Neural cell (in vitro differentiated cells): ENCODE results near the gene SRPK1. TPM values are rescaled to one million over a fixed set of nuclear protein-coding genes. Genes with fewer than 3 reads are reported as not detected.

ENCODE experiments used
- H2AFZ ChIP-seq: fragments of 200-600, 300-800 bp; sonication (generic), shearing (Covaris generic); 2 replicates; pipeline ENCODE4 v1.6.0; 2014; ENCODE audit warnings: low read depth, mild to moderate bottlenecking, antibody characterized with exemption, low read length, moderate library complexity
- H3F3A ChIP-seq: fragments of 200-600 bp; shearing (Covaris generic); 2 replicates; pipeline ENCODE4 v1.6.1; 2016; ENCODE audit warnings: mild to moderate bottlenecking, moderate library complexity, mixed read lengths, antibody characterized with exemption, low read length; ENCODE audit not compliant: insufficient read depth, poor library complexity, severe bottlenecking
- H3K27ac ChIP-seq: fragments of 200-600, 300-800 bp; sonication (generic), shearing (Covaris generic); 2 replicates; pipeline ENCODE4 v1.5.1; 2014; ENCODE audit warnings: mild to moderate bottlenecking, low read length, moderate library complexity
- H3K27me3 ChIP-seq: fragments of 300-800, 200-600 bp; sonication (generic), shearing (Covaris generic); 2 replicates; pipeline ENCODE4 v1.6.0; 2014; ENCODE audit warnings: mild to moderate bottlenecking, low read depth, low read length, moderate library complexity; ENCODE audit not compliant: insufficient read depth
- H3K36me3 ChIP-seq: fragments of 300-800, 200-600 bp; sonication (generic), shearing (Covaris generic); 2 replicates; pipeline ENCODE4 v1.5.1; 2014; ENCODE audit warnings: mild to moderate bottlenecking, antibody characterized with exemption, low read length, moderate library complexity; ENCODE audit not compliant: insufficient read depth
- H3K4me2 ChIP-seq: fragments of 300-800, 200-600 bp; sonication (generic), shearing (Covaris generic); 2 replicates; pipeline ENCODE4 v1.6.0; 2014; ENCODE audit warnings: mild to moderate bottlenecking, low read length
- H3K4me3 ChIP-seq: fragments of 300-800, 200-600 bp; sonication (generic), shearing (Covaris generic); 2 replicates; pipeline ENCODE4 v1.5.1; 2014; ENCODE audit warnings: mild to moderate bottlenecking, low read length, moderate library complexity
- H3K79me2 ChIP-seq: fragments of 200-600 bp; shearing (Covaris generic); replicated peaks from 2 replicates; pipeline ENCODE4 v1.6.0; 2014; ENCODE audit warnings: mild to moderate bottlenecking, low read length, moderate library complexity; ENCODE audit not compliant: insufficient read depth
- H3K9ac ChIP-seq: fragments of 300-800, 200-600 bp; sonication (generic), shearing (Covaris generic); 2 replicates; pipeline ENCODE4 v1.6.1; 2016; ENCODE audit warnings: mild to moderate bottlenecking, low read length, mixed read lengths
- H3K9me2 ChIP-seq: fragments of 200-600 bp; shearing (Covaris generic); 2 replicates; pipeline ENCODE4 v1.6.1; 2016; ENCODE audit warnings: mild to moderate bottlenecking, low read length, mixed read lengths; ENCODE audit not compliant: insufficient read depth
- H3K9me3 ChIP-seq: fragments of 200-600, 300-800 bp; sonication (generic), shearing (Covaris generic); 2 replicates; pipeline ENCODE4 v1.6.1; 2016; ENCODE audit warnings: mild to moderate bottlenecking, mixed run types, low read length, moderate library complexity, mixed read lengths
- H4K20me1 ChIP-seq: fragments of 200-600 bp; shearing (Covaris generic); 2 replicates; pipeline ENCODE4 v1.6.1; 2016; ENCODE audit warnings: mild to moderate bottlenecking, mixed run types; ENCODE audit not compliant: insufficient read depth
- EP300 ChIP-seq: fragments of 450-650 bp; conservative IDR thresholded peaks from 2 replicates; pipeline ENCODE4 v1.6.1; 2014; ENCODE audit warnings: antibody characterized with exemption, mild to moderate bottlenecking, moderate library complexity; ENCODE audit not compliant: poor library complexity, severe bottlenecking
- EZH2 ChIP-seq: fragments of 200-600, 300-800 bp; shearing (Covaris generic), sonication (generic); IDR thresholded peaks from 2 replicates; pipeline ENCODE4 v1.6.1; 2014; ENCODE audit warnings: antibody characterized with exemption, low read length, borderline replicate concordance, mild to moderate bottlenecking; ENCODE audit not compliant: insufficient read depth, poor library complexity, severe bottlenecking
- MXI1 ChIP-seq: fragments of 450-650 bp; conservative IDR thresholded peaks from 2 replicates; pipeline ENCODE4 v1.6.1; 2014; ENCODE audit warnings: antibody characterized with exemption, mild to moderate bottlenecking; ENCODE audit not compliant: poor library complexity, severe bottlenecking
- POLR2AphosphoS5 ChIP-seq: IDR thresholded peaks from 2 replicates; pipeline ENCODE4 v1.6.1; 2012
- RAD21 ChIP-seq: fragments of 450-650 bp; conservative IDR thresholded peaks from 2 replicates; pipeline ENCODE4 v1.6.1; 2014; ENCODE audit warnings: antibody characterized with exemption, mild to moderate bottlenecking, moderate library complexity
- SMC3 ChIP-seq: fragments of 450-650 bp; conservative IDR thresholded peaks from 2 replicates; pipeline ENCODE4 v1.6.1; 2014; ENCODE audit warnings: antibody characterized with exemption, mild to moderate bottlenecking, moderate library complexity; ENCODE audit not compliant: poor library complexity
- TAF1 ChIP-seq: IDR thresholded peaks from 2 replicates; pipeline ENCODE4 v1.6.1; 2012; ENCODE audit warnings: low read depth
- polyA plus RNA-seq: library from polyadenylated mRNA; depleted of rRNA; stranded (reverse); fragments of >200 nt; gene quantifications from 2 replicates; pipeline ENCODE4 v1.2.3, GENCODE V29; 2014
- TF ChIP-seq, protein P1 (sequence below): IDR thresholded peaks from 2 replicates; pipeline ENCODE4 v1.6.1; 2012; ENCODE audit warnings: borderline replicate concordance
- TF ChIP-seq, protein P2 (sequence below): fragments of 450-650 bp; IDR thresholded peaks from 2 replicates; pipeline ENCODE4 v1.5.1; 2014; ENCODE audit warnings: antibody characterized with exemption, mild to moderate bottlenecking, moderate library complexity; ENCODE audit not compliant: poor library complexity, severe bottlenecking

Gene SRPK1
- polyA plus RNA-seq, 1 donor from 2014 or later: 39.9 TPM

DNA sequence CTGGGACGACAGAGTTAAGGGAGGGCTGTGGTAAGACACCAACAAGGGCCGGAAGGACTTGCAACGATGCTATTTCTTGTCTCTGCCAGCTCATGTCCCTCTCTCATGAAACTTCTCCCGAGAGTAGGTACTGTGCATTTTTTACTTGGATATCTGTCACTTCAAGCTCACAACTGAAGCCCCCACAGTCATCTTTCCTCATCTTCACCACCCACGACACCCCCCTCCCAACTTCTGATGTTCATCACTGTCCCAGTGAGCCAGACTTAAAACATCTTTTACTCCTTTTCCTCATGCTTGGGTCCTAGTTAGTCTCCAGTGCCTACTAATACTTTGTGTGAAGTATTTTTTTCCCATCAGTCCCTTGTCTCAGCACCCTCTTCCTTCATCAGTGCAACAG, 34.6 kb upstream of the SRPK1 start:
- Histone ChIP-seq H2AFZ (no peak overlapping the region), H3K9me2 (no peaks in the 10 kb centered on the region), H3K27ac (no peak overlapping the region), H3K79me2 (no peaks in the 10 kb centered on the region), H3K9me3 (no peaks in the 10 kb centered on the region), H3K36me3 (no peaks in the 10 kb centered on the region), H3K27me3 (no peaks in the 10 kb centered on the region), H3F3A (no peaks in the 10 kb centered on the region), H3K9ac (no peak overlapping the region), H4K20me1 (no peaks in the 10 kb centered on the region), H3K4me3 (no peak overlapping the region), H3K4me2 (no peak overlapping the region)
- TF ChIP-seq EP300 (no peak), RAD21 (no peak), SMC3 (no peak), POLR2AphosphoS5 (no peak), MXI1 (no peak), TAF1 (no peak), EZH2 (no peak)
- TF ChIP-seq, protein P1, sequence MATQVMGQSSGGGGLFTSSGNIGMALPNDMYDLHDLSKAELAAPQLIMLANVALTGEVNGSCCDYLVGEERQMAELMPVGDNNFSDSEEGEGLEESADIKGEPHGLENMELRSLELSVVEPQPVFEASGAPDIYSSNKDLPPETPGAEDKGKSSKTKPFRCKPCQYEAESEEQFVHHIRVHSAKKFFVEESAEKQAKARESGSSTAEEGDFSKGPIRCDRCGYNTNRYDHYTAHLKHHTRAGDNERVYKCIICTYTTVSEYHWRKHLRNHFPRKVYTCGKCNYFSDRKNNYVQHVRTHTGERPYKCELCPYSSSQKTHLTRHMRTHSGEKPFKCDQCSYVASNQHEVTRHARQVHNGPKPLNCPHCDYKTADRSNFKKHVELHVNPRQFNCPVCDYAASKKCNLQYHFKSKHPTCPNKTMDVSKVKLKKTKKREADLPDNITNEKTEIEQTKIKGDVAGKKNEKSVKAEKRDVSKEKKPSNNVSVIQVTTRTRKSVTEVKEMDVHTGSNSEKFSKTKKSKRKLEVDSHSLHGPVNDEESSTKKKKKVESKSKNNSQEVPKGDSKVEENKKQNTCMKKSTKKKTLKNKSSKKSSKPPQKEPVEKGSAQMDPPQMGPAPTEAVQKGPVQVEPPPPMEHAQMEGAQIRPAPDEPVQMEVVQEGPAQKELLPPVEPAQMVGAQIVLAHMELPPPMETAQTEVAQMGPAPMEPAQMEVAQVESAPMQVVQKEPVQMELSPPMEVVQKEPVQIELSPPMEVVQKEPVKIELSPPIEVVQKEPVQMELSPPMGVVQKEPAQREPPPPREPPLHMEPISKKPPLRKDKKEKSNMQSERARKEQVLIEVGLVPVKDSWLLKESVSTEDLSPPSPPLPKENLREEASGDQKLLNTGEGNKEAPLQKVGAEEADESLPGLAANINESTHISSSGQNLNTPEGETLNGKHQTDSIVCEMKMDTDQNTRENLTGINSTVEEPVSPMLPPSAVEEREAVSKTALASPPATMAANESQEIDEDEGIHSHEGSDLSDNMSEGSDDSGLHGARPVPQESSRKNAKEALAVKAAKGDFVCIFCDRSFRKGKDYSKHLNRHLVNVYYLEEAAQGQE: no peak
- TF ChIP-seq, protein P2, sequence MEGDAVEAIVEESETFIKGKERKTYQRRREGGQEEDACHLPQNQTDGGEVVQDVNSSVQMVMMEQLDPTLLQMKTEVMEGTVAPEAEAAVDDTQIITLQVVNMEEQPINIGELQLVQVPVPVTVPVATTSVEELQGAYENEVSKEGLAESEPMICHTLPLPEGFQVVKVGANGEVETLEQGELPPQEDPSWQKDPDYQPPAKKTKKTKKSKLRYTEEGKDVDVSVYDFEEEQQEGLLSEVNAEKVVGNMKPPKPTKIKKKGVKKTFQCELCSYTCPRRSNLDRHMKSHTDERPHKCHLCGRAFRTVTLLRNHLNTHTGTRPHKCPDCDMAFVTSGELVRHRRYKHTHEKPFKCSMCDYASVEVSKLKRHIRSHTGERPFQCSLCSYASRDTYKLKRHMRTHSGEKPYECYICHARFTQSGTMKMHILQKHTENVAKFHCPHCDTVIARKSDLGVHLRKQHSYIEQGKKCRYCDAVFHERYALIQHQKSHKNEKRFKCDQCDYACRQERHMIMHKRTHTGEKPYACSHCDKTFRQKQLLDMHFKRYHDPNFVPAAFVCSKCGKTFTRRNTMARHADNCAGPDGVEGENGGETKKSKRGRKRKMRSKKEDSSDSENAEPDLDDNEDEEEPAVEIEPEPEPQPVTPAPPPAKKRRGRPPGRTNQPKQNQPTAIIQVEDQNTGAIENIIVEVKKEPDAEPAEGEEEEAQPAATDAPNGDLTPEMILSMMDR: no peak

DNA sequence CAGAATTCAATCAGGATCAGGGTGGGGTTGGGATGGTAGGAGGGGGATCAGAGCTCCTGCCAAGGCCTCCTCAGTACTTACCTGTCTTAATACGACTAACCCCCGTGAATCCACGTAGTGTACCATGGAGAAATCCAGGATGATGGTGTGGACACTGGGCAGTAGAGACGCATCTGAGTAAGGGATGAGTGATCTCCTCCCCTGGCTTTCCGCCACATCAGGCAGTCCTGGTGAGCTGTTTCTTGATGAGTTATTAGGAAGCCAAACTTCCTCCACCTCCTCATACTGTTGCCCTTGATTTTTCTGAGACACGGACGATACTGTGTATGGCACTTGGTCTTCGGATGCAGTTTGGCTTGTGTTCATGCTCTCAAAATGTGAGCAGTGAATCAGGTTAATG, 34.2 kb upstream of the SRPK1 start:
- no peaks in the 10 kb centered on the region for H3K9me2 ChIP-seq
- H3K36me3 ChIP-seq: no peaks in the 10 kb centered on the region
- TF ChIP-seq, protein P2: no peak
- TF ChIP-seq MXI1 (no peak), TAF1 (no peak), EZH2 (no peak), SMC3 (no peak), RAD21 (no peak), POLR2AphosphoS5 (no peak), EP300 (no peak)
- TF ChIP-seq, protein P1: no peak
- no peaks in the 10 kb centered on the region for H3K9me3 ChIP-seq
- H3F3A ChIP-seq: no peaks in the 10 kb centered on the region
- no peak overlapping the region for H3K4me3 ChIP-seq
- no peaks in the 10 kb centered on the region for H3K27me3 ChIP-seq
- H3K79me2 ChIP-seq: no peaks in the 10 kb centered on the region
- no peaks in the 10 kb centered on the region for H4K20me1 ChIP-seq
- H3K27ac ChIP-seq: no peak overlapping the region
- no peak overlapping the region for H2AFZ ChIP-seq
- H3K4me2 ChIP-seq: no peak overlapping the region
- H3K9ac ChIP-seq: no peak overlapping the region
